ENCODE measurements around the gene C13orf46. TPM values are rescaled to one million over a fixed set of nuclear protein-coding genes. Genes with fewer than 3 reads are reported as not detected.
A peak's percentile ranks its signal among the peaks of the same experiment; 100 is the strongest.

The C13orf46 gene
- total RNA-seq, 2 experiments from 2014 or later: 4.0 to 4.9 TPM

GRCh38 chr13:113945857-113946408, 27.9 kb downstream of the C13orf46 start:
- DNase-seq: no peak
- POLR2A ChIA-PET: no interaction called here

GRCh38 chr13:113943821-113944565, 29.9 kb downstream of the C13orf46 start:
- no peak for ATAC-seq (ENCODE audit: low read depth)
- no peak for DNase-seq
- Mint-ChIP-seq H3K4me3 (no peak overlapping the region), H3K9me3 (no peaks in the 10 kb centered on the region), H3K4me1 (no peaks in the 10 kb centered on the region), H3K36me3 (no peaks in the 10 kb centered on the region), H3K27ac (no peak overlapping the region), H3K27me3 (no peaks in the 10 kb centered on the region)
- POLR2A ChIA-PET: no interaction called here

More at GRCh38 chr13:113945857-113946408, 27.9 kb downstream of the C13orf46 start:
- no peak overlapping the region for H3K27ac Mint-ChIP-seq
- H3K4me1 Mint-ChIP-seq: no peaks in the 10 kb centered on the region
- no peaks in the 10 kb centered on the region for H3K9me3 Mint-ChIP-seq
- no peak overlapping the region for H3K4me3 Mint-ChIP-seq
- no peaks in the 10 kb centered on the region for H3K36me3 Mint-ChIP-seq
- H3K27me3 Mint-ChIP-seq: no peaks in the 10 kb centered on the region
- ATAC-seq (ENCODE audit: low read depth): no peak

- no peak for DNase-seq
- Mint-ChIP-seq H3K27ac (no peak overlapping the region), H3K36me3 (no peaks in the 10 kb centered on the region), H3K9me3 (no peaks in the 10 kb centered on the region), H3K27me3 (peaks cover 3% of the 10 kb centered on the region), H3K4me1 (no peaks in the 10 kb centered on the region), H3K4me3 (no peak overlapping the region)
- POLR2A ChIA-PET: no interaction called here
- ATAC-seq (ENCODE audit: low read depth): no peak
Observed at GRCh38 chr13:113942591-113943103, 31.2 kb downstream of the C13orf46 start.

- H3K36me3 Mint-ChIP-seq: no peaks in the 10 kb centered on the region
- POLR2A ChIA-PET: no interaction called here
- no peaks in the 10 kb centered on the region for H3K9me3 Mint-ChIP-seq
- DNase-seq (no peak), ATAC-seq (ENCODE audit: low read depth) (no peak)
- no peaks in the 10 kb centered on the region for H3K4me1 Mint-ChIP-seq
- H3K27ac Mint-ChIP-seq: no peak overlapping the region
- H3K4me3 Mint-ChIP-seq: no peak overlapping the region
- H3K27me3 Mint-ChIP-seq: peaks cover 3% of the 10 kb centered on the region
Observed at GRCh38 chr13:113941571-113942191, 32.2 kb downstream of the C13orf46 start.

- H3K27ac Mint-ChIP-seq: no peak overlapping the region
- no peaks in the 10 kb centered on the region for H3K4me1 Mint-ChIP-seq
- no peaks in the 10 kb centered on the region for H3K36me3 Mint-ChIP-seq
- POLR2A ChIA-PET: no interaction called here
- H3K4me3 Mint-ChIP-seq: no peak overlapping the region
- no peak for DNase-seq
- H3K27me3 Mint-ChIP-seq: peaks cover 11% of the 10 kb centered on the region
- no peaks in the 10 kb centered on the region for H3K9me3 Mint-ChIP-seq
- no peak for ATAC-seq (ENCODE audit: low read depth)
Observed at GRCh38 chr13:113939944-113940297, 34.0 kb downstream of the C13orf46 start.

GRCh38 chr13:113939129-113939943, 34.5 kb downstream of the C13orf46 start:
- no peak for DNase-seq

GRCh38 chr13:113938716-113939115, 35.2 kb downstream of the C13orf46 start:
- Mint-ChIP-seq H3K27ac (no peak overlapping the region), H3K4me3 (no peak overlapping the region), H3K4me1 (no peaks in the 10 kb centered on the region), H3K36me3 (no peaks in the 10 kb centered on the region), H3K9me3 (no peaks in the 10 kb centered on the region), H3K27me3 (peaks cover 15% of the 10 kb centered on the region)
- POLR2A ChIA-PET: no interaction called here
- no peak for DNase-seq
- no peak for ATAC-seq (ENCODE audit: low read depth)

More at GRCh38 chr13:113939129-113939943, 34.5 kb downstream of the C13orf46 start:
- Mint-ChIP-seq H3K27me3 (peaks cover 11% of the 10 kb centered on the region), H3K36me3 (no peaks in the 10 kb centered on the region), H3K27ac (no peak overlapping the region), H3K4me3 (no peak overlapping the region), H3K4me1 (no peaks in the 10 kb centered on the region), H3K9me3 (no peaks in the 10 kb centered on the region)
- POLR2A ChIA-PET: no interaction called here
- no peak for ATAC-seq (ENCODE audit: low read depth)

GRCh38 chr13:113938246-113938645, 35.6 kb downstream of the C13orf46 start:
- no peaks in the 10 kb centered on the region for H3K36me3 Mint-ChIP-seq
- no peaks in the 10 kb centered on the region for H3K9me3 Mint-ChIP-seq
- ATAC-seq (ENCODE audit: low read depth) (no peak), DNase-seq (no peak)
- H3K4me1 Mint-ChIP-seq: no peaks in the 10 kb centered on the region
- no peak overlapping the region for H3K27ac Mint-ChIP-seq
- H3K4me3 Mint-ChIP-seq: no peak overlapping the region
- peaks cover 17% of the 10 kb centered on the region for H3K27me3 Mint-ChIP-seq
- POLR2A ChIA-PET: no interaction called here

- Mint-ChIP-seq H3K27ac (no peak overlapping the region), H3K9me3 (no peaks in the 10 kb centered on the region), H3K27me3 (peaks cover 22% of the 10 kb centered on the region), H3K36me3 (no peaks in the 10 kb centered on the region), H3K4me1 (no peaks in the 10 kb centered on the region), H3K4me3 (no peak overlapping the region)
- POLR2A ChIA-PET: no interaction called here
- no peak for DNase-seq
- ATAC-seq (ENCODE audit: low read depth): no peak
Observed at GRCh38 chr13:113937527-113938180, 36.2 kb downstream of the C13orf46 start.

- POLR2A ChIA-PET: no interaction called here
- Mint-ChIP-seq H3K9me3 (no peaks in the 10 kb centered on the region), H3K36me3 (no peaks in the 10 kb centered on the region), H3K27ac (no peak overlapping the region), H3K27me3 (peaks cover 22% of the 10 kb centered on the region), H3K4me1 (no peaks in the 10 kb centered on the region), H3K4me3 (no peak overlapping the region)
- DNase-seq (no peak), ATAC-seq (ENCODE audit: low read depth) (no peak)
Observed at GRCh38 chr13:113937073-113937472, 36.8 kb downstream of the C13orf46 start.

- ATAC-seq (ENCODE audit: low read depth) (no peak), DNase-seq (peak; percentile 10)
- Mint-ChIP-seq H3K9me3 (no peaks in the 10 kb centered on the region), H3K36me3 (no peaks in the 10 kb centered on the region), H3K27ac (no peak overlapping the region), H3K4me1 (peaks cover 4% of the 10 kb centered on the region), H3K4me3 (no peak overlapping the region), H3K27me3 (peaks cover 22% of the 10 kb centered on the region)
- POLR2A ChIA-PET: no interaction called here
Observed at GRCh38 chr13:113936166-113936965, 37.5 kb downstream of the C13orf46 start.

- peak; percentile 15 for DNase-seq
- Mint-ChIP-seq H3K27me3 (peaks cover 22% of the 10 kb centered on the region), H3K9me3 (no peaks in the 10 kb centered on the region), H3K36me3 (no peaks in the 10 kb centered on the region), H3K4me1 (peaks cover 9% of the 10 kb centered on the region), H3K4me3 (no peak overlapping the region), H3K27ac (no peak overlapping the region)
- POLR2A ChIA-PET: no interaction called here
- ATAC-seq (ENCODE audit: low read depth): no peak
Observed at GRCh38 chr13:113935001-113935844, 38.7 kb downstream of the C13orf46 start.
